ENCODE measurements around the gene ACTL7A. TPM values are rescaled to one million over a fixed set of nuclear protein-coding genes. Genes with fewer than 3 reads are reported as not detected.

The ACTL7A gene
- total and polyA plus RNA-seq, 2 of the 4 experiments (the other 2 are of a cell fraction), result not detected

- Histone ChIP-seq H3K27ac (ENCODE audit: insufficient read depth, low read length) (no peak overlapping the region), H2AFZ (replicated peaks; ENCODE audit: low read length, poor library complexity) (no peak overlapping the region), H3K36me3 (ENCODE audit: control insufficient read depth, insufficient read depth, low read length) (no peaks in the 10 kb centered on the region), H3K27me3 (ENCODE audit: control insufficient read depth, insufficient read depth, low read length) (peaks cover 6% of the 10 kb centered on the region), H3K18ac (ENCODE audit: low read depth, low read length) (no peak overlapping the region), H2BK15ac (ENCODE audit: low read depth, low read length) (no peak overlapping the region), H4K5ac (ENCODE audit: low read depth, low read length) (no peak overlapping the region), H3K4me1 (ENCODE audit: control insufficient read depth, insufficient read depth, low read length) (no peaks in the 10 kb centered on the region), H3K79me1 (ENCODE audit: low read depth in 1 of 2, low read length in 2 of 2) (no peaks in the 10 kb centered on the region), H2BK5ac (ENCODE audit: low read depth, low read length, poor library complexity, severe bottlenecking) (no peak overlapping the region), H3K9ac (ENCODE audit: low read depth, low read length) (no peak overlapping the region), H3K23ac (ENCODE audit: low read depth, low read length) (no peak overlapping the region), H4K20me1 (ENCODE audit: insufficient read depth, low read length) (no peaks in the 10 kb centered on the region), H3K9me3 (ENCODE audit: control insufficient read depth, insufficient read depth, low read length) (no peaks in the 10 kb centered on the region), H2AK5ac (ENCODE audit: low read depth, low read length) (no peak overlapping the region), H4K91ac (ENCODE audit: insufficient read depth, low read depth, low read length) (no peak overlapping the region), H2AK9ac (replicated peaks; ENCODE audit: low read depth, low read length, poor library complexity) (no peak overlapping the region), H3K14ac (replicated peaks; ENCODE audit: low read depth, low read length) (no peak overlapping the region), H4K8ac (ENCODE audit: low read depth in 2 of 2, low read length in 2 of 2) (no peak overlapping the region), H3K4me3 (ENCODE audit: insufficient read depth, low read depth, low read length) (no peak overlapping the region), H2BK120ac (ENCODE audit: low read depth, low read length) (no peak overlapping the region), H3K4me2 (ENCODE audit: low read depth, low read length) (no peak overlapping the region), H3K9me1 (ENCODE audit: insufficient read depth, low read length) (no peaks in the 10 kb centered on the region), H3K4ac (ENCODE audit: low read depth, low read length) (no peak overlapping the region), H2BK20ac (ENCODE audit: low read depth, low read length) (no peak overlapping the region), H3K56ac (ENCODE audit: extremely low read depth, insufficient read depth, low read length) (no peak overlapping the region)
- no CpG with 5 or more reads among the region's 3 CpGs for WGBS, 2 experiments (ENCODE audit: extremely low coverage in 2 of 2, insufficient read length in 1 of 2)
- dilution Hi-C loops (cut with HindIII; ENCODE audit: low sequenced_read_pairs, unreplicated experiment) (no loop called here), in situ Hi-C loops (cut with MboI; ENCODE audit: low sequenced_read_pairs) (no loop called here), intact Hi-C loops (cut with micrococcal nuclease) (no loop called here)
- ChIA-PET POLR2A (ENCODE audit: unreplicated experiment) (no interaction called here), CTCF (no interaction called here)
- DNase-seq, result peak; percentile 14
- no peak for TF ChIP-seq MAZ (IDR thresholded peaks at IDR 0.05; ENCODE audit: borderline replicate concordance, low read depth, low read length)
- TF ChIP-seq CTCF (conservative IDR thresholded peaks at IDR 0.05; ENCODE audit: low read depth, low read length), result peak; percentile 24
- TF ChIP-seq RAD21 (IDR thresholded peaks at IDR 0.05; ENCODE audit: low read length), result peak; percentile 30
- 0 out of 2 replicates have a peak, but pooled peaks have one; percentile 51 for ATAC-seq (ENCODE audit: low read depth)
- BruUV-seq (replicated peaks), result no TSS peak
Observed at GRCh38 chr9:108850293-108850897, 11.7 kb upstream of the ACTL7A start.

Measured in IMR-90 (cell line).